Neural cell (in vitro differentiated cells): ENCODE data around the gene PCDHGC4. TPM values are rescaled to one million over a fixed set of nuclear protein-coding genes. Genes with fewer than 3 reads are reported as not detected.

Source experiments
- H2AFZ ChIP-seq: fragments of 200-600, 300-800 bp; sonication (generic), shearing (Covaris generic); 2 replicates; pipeline ENCODE4 v1.6.0; 2014; ENCODE audit warnings: low read depth, mild to moderate bottlenecking, antibody characterized with exemption, low read length, moderate library complexity
- H3F3A ChIP-seq: fragments of 200-600 bp; shearing (Covaris generic); 2 replicates; pipeline ENCODE4 v1.6.1; 2016; ENCODE audit warnings: mild to moderate bottlenecking, moderate library complexity, mixed read lengths, antibody characterized with exemption, low read length; ENCODE audit not compliant: insufficient read depth, poor library complexity, severe bottlenecking
- H3K27ac ChIP-seq: fragments of 200-600, 300-800 bp; sonication (generic), shearing (Covaris generic); 2 replicates; pipeline ENCODE4 v1.5.1; 2014; ENCODE audit warnings: mild to moderate bottlenecking, low read length, moderate library complexity
- H3K27me3 ChIP-seq: fragments of 300-800, 200-600 bp; sonication (generic), shearing (Covaris generic); 2 replicates; pipeline ENCODE4 v1.6.0; 2014; ENCODE audit warnings: mild to moderate bottlenecking, low read depth, low read length, moderate library complexity; ENCODE audit not compliant: insufficient read depth
- H3K36me3 ChIP-seq: fragments of 300-800, 200-600 bp; sonication (generic), shearing (Covaris generic); 2 replicates; pipeline ENCODE4 v1.5.1; 2014; ENCODE audit warnings: mild to moderate bottlenecking, antibody characterized with exemption, low read length, moderate library complexity; ENCODE audit not compliant: insufficient read depth
- H3K4me2 ChIP-seq: fragments of 300-800, 200-600 bp; sonication (generic), shearing (Covaris generic); 2 replicates; pipeline ENCODE4 v1.6.0; 2014; ENCODE audit warnings: mild to moderate bottlenecking, low read length
- H3K4me3 ChIP-seq: fragments of 300-800, 200-600 bp; sonication (generic), shearing (Covaris generic); 2 replicates; pipeline ENCODE4 v1.5.1; 2014; ENCODE audit warnings: mild to moderate bottlenecking, low read length, moderate library complexity
- H3K79me2 ChIP-seq: fragments of 200-600 bp; shearing (Covaris generic); replicated peaks from 2 replicates; pipeline ENCODE4 v1.6.0; 2014; ENCODE audit warnings: mild to moderate bottlenecking, low read length, moderate library complexity; ENCODE audit not compliant: insufficient read depth
- H3K9ac ChIP-seq: fragments of 300-800, 200-600 bp; sonication (generic), shearing (Covaris generic); 2 replicates; pipeline ENCODE4 v1.6.1; 2016; ENCODE audit warnings: mild to moderate bottlenecking, low read length, mixed read lengths
- H3K9me2 ChIP-seq: fragments of 200-600 bp; shearing (Covaris generic); 2 replicates; pipeline ENCODE4 v1.6.1; 2016; ENCODE audit warnings: mild to moderate bottlenecking, low read length, mixed read lengths; ENCODE audit not compliant: insufficient read depth
- H3K9me3 ChIP-seq: fragments of 200-600, 300-800 bp; sonication (generic), shearing (Covaris generic); 2 replicates; pipeline ENCODE4 v1.6.1; 2016; ENCODE audit warnings: mild to moderate bottlenecking, mixed run types, low read length, moderate library complexity, mixed read lengths
- H4K20me1 ChIP-seq: fragments of 200-600 bp; shearing (Covaris generic); 2 replicates; pipeline ENCODE4 v1.6.1; 2016; ENCODE audit warnings: mild to moderate bottlenecking, mixed run types; ENCODE audit not compliant: insufficient read depth
- CTCF ChIP-seq: fragments of 450-650 bp; IDR thresholded peaks from 2 replicates; pipeline ENCODE4 v1.5.1; 2014; ENCODE audit warnings: antibody characterized with exemption, mild to moderate bottlenecking, moderate library complexity; ENCODE audit not compliant: poor library complexity, severe bottlenecking
- EP300 ChIP-seq: fragments of 450-650 bp; conservative IDR thresholded peaks from 2 replicates; pipeline ENCODE4 v1.6.1; 2014; ENCODE audit warnings: antibody characterized with exemption, mild to moderate bottlenecking, moderate library complexity; ENCODE audit not compliant: poor library complexity, severe bottlenecking
- EZH2 ChIP-seq: fragments of 200-600, 300-800 bp; shearing (Covaris generic), sonication (generic); IDR thresholded peaks from 2 replicates; pipeline ENCODE4 v1.6.1; 2014; ENCODE audit warnings: antibody characterized with exemption, low read length, borderline replicate concordance, mild to moderate bottlenecking; ENCODE audit not compliant: insufficient read depth, poor library complexity, severe bottlenecking
- MXI1 ChIP-seq: fragments of 450-650 bp; conservative IDR thresholded peaks from 2 replicates; pipeline ENCODE4 v1.6.1; 2014; ENCODE audit warnings: antibody characterized with exemption, mild to moderate bottlenecking; ENCODE audit not compliant: poor library complexity, severe bottlenecking
- POLR2AphosphoS5 ChIP-seq: IDR thresholded peaks from 2 replicates; pipeline ENCODE4 v1.6.1; 2012
- RAD21 ChIP-seq: fragments of 450-650 bp; conservative IDR thresholded peaks from 2 replicates; pipeline ENCODE4 v1.6.1; 2014; ENCODE audit warnings: antibody characterized with exemption, mild to moderate bottlenecking, moderate library complexity
- REST ChIP-seq: IDR thresholded peaks from 2 replicates; pipeline ENCODE4 v1.6.1; 2012; ENCODE audit warnings: borderline replicate concordance
- SMC3 ChIP-seq: fragments of 450-650 bp; conservative IDR thresholded peaks from 2 replicates; pipeline ENCODE4 v1.6.1; 2014; ENCODE audit warnings: antibody characterized with exemption, mild to moderate bottlenecking, moderate library complexity; ENCODE audit not compliant: poor library complexity
- TAF1 ChIP-seq: IDR thresholded peaks from 2 replicates; pipeline ENCODE4 v1.6.1; 2012; ENCODE audit warnings: low read depth
- polyA plus RNA-seq: library from polyadenylated mRNA; depleted of rRNA; stranded (reverse); fragments of >200 nt; gene quantifications from 2 replicates; pipeline ENCODE4 v1.2.3, GENCODE V29; 2014

PCDHGC4 gene
- polyA plus RNA-seq, 1 donor from 2014 or later, result 4.3 TPM

DNA sequence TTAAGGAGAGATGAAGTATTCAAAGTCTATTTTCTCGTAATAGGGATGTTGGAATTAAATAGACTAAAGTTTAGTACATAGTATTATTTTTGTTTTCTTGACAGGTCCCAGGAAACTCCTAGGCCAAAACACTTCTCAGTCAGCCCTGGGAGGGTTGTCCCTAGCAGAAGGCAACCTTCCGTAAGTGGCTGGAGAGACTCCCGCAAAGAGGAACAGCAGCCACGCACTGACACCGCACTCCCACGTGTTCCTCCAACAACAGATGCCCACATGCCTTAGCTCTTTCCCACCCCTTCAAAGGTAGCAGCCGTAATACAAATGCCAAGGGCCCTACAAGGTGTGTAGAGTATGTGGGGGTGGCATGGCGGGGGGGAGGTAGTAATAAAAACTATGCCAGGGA, 32.5 kb downstream of the PCDHGC4 start:
- H3K9me3 ChIP-seq, result no peaks in the 10 kb centered on the region

DNA sequence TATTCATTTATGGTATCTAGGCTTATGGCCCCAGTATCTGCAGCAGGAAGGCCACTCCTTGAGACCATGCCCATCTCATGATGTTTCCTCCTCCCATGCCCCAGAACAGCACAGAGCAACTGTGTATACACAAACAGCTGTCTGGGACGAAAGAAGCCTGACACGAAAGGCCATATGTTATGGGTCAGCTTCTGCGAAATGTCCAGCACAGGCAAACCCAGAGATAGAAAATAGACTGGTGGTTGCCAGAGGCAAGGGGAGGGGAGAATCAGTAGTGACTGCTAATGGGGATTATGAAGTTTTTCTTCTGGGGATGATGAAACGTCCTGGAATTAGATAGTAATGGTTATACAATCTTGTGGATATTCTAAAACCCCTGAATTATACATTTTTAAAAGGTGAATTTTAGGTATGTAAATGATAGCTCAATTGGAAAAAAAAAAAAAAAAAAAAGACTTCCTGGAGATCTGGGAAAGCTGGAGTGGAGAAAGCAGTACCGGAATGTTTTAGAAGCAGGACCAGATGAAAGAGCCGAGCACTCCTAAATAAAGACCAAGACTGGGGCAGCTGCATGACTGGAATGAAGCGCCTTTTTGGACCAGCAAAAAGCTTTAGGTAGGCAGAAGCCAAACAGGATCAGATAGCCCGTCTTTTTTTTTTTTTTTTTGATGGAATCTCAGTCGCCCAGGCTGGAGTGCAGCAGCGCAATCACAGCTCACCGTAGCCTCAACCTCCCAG, 33.2 kb downstream of the PCDHGC4 start:
- H3K9ac ChIP-seq, result no peak overlapping the region
- H3K9me3 ChIP-seq, result no peaks in the 10 kb centered on the region
- peaks cover 8% of the 10 kb centered on the region for H3K36me3 ChIP-seq
- H3K27ac ChIP-seq, result no peak overlapping the region
- H3F3A ChIP-seq, result peaks cover 3% of the 10 kb centered on the region
- no peaks in the 10 kb centered on the region for H4K20me1 ChIP-seq
- H3K4me2 ChIP-seq, result no peak overlapping the region
- no peaks in the 10 kb centered on the region for H3K27me3 ChIP-seq
- H3K79me2 ChIP-seq, result no peaks in the 10 kb centered on the region
- H2AFZ ChIP-seq, result no peak overlapping the region
- H3K9me2 ChIP-seq, result no peaks in the 10 kb centered on the region
- H3K4me3 ChIP-seq, result no peak overlapping the region
- TF ChIP-seq CTCF, result no peak
- no peak for TF ChIP-seq RAD21
- TF ChIP-seq EP300, result no peak
- TF ChIP-seq POLR2AphosphoS5, result no peak
- no peak for TF ChIP-seq TAF1
- no peak for TF ChIP-seq SMC3

More for the DNA sequence above, 32.5 kb downstream of the PCDHGC4 start:
- Histone ChIP-seq H3K27me3 (no peaks in the 10 kb centered on the region), H3K9me2 (no peaks in the 10 kb centered on the region), H3K79me2 (no peaks in the 10 kb centered on the region), H3K9ac (no peak overlapping the region), H3F3A (peaks cover 3% of the 10 kb centered on the region), H3K4me2 (no peak overlapping the region), H3K36me3 (peaks cover 5% of the 10 kb centered on the region), H3K4me3 (no peak overlapping the region), H2AFZ (no peak overlapping the region), H4K20me1 (no peaks in the 10 kb centered on the region), H3K27ac (no peak overlapping the region)
- no peak for TF ChIP-seq MXI1
- no peak for TF ChIP-seq CTCF
- no peak for TF ChIP-seq SMC3
- no peak for TF ChIP-seq EP300
- no peak for TF ChIP-seq REST
- TF ChIP-seq EZH2, result no peak
- TF ChIP-seq POLR2AphosphoS5, result no peak
